HepG2 (cell line): ENCODE results near the gene MKRN2OS. TPM values are rescaled to one million over a fixed set of nuclear protein-coding genes. Genes with fewer than 3 reads are reported as not detected.
A peak's percentile ranks its signal among the peaks of the same experiment; 100 is the strongest.

Experiments
- ATM ChIP-seq: fragments of 450-650 bp; IDR thresholded peaks from 2 replicates; pipeline ENCODE4 v1.7.1; 2017; ENCODE audit warnings: mild to moderate bottlenecking, borderline replicate concordance
- CBX1 ChIP-seq: IDR thresholded peaks from one replicate; pipeline ENCODE4 v1.6.1; 2016; ENCODE audit warnings: antibody characterized with exemption, low read depth
- CHD4 ChIP-seq: fragments of 200-600 bp; sonication (generic); IDR thresholded peaks from 2 replicates; pipeline ENCODE4 v1.7.0; 2017; ENCODE audit warnings: mild to moderate bottlenecking, low read length, borderline replicate concordance
- DR1 ChIP-seq: sonication (generic); formaldehyde crosslinking; IDR thresholded peaks from 2 replicates; pipeline ENCODE4 v1.8.0; 2021; ENCODE audit warnings: mild to moderate bottlenecking, missing genetic modification reagents, inconsistent platforms
- EHMT2 ChIP-seq: fragments of 200-600 bp; sonication (generic); IDR thresholded peaks from 2 replicates; pipeline ENCODE4 v1.7.0; 2017; ENCODE audit warnings: antibody characterized with exemption, low read depth, low read length, borderline replicate concordance
- HOXA9 ChIP-seq: sonication (generic); formaldehyde crosslinking; IDR thresholded peaks from 2 replicates; pipeline ENCODE4 v1.8.1; 2022; ENCODE audit warnings: missing genetic modification reagents, mild to moderate bottlenecking, moderate library complexity, borderline replicate concordance
- KLF13 ChIP-seq: sonication (generic); formaldehyde crosslinking; IDR thresholded peaks from 2 replicates; pipeline ENCODE4 v1.4.0; 2020; ENCODE audit warnings: mild to moderate bottlenecking, missing genetic modification reagents
- MED1 ChIP-seq: sonication (generic); formaldehyde crosslinking; IDR thresholded peaks from 2 replicates; pipeline ENCODE4 v1.4.0; 2020; ENCODE audit warnings: missing genetic modification reagents
- MYNN ChIP-seq: sonication (generic); formaldehyde crosslinking; IDR thresholded peaks from 2 replicates; pipeline ENCODE4 v1.4.0; 2020; ENCODE audit warnings: mild to moderate bottlenecking, low read depth, missing genetic modification reagents
- NR2C2 ChIP-seq: sonication (generic); formaldehyde crosslinking; IDR thresholded peaks from 2 replicates; pipeline ENCODE4 v1.4.0; 2020; ENCODE audit warnings: missing genetic modification reagents, mild to moderate bottlenecking, moderate library complexity, borderline replicate concordance
- NRL ChIP-seq: sonication (generic); formaldehyde crosslinking; IDR thresholded peaks from 2 replicates; pipeline ENCODE4 v1.5.0; 2020; ENCODE audit warnings: missing genetic modification reagents, mild to moderate bottlenecking, moderate library complexity, borderline replicate concordance
- RAD21 ChIP-seq: fragments of 450-650 bp; formaldehyde crosslinking; IDR thresholded peaks from 2 replicates; pipeline ENCODE4 v1.5.0; 2020; ENCODE audit warnings: mild to moderate bottlenecking
- RFXAP ChIP-seq: sonication (generic); formaldehyde crosslinking; IDR thresholded peaks from 2 replicates; pipeline ENCODE4 v1.4.0; 2020; ENCODE audit warnings: missing genetic modification reagents, borderline replicate concordance
- SIX4 ChIP-seq: sonication (generic); formaldehyde crosslinking; IDR thresholded peaks from 2 replicates; pipeline ENCODE4 v1.4.0; 2020; ENCODE audit warnings: missing genetic modification reagents
- SP4 ChIP-seq: sonication (generic); formaldehyde crosslinking; IDR thresholded peaks from 2 replicates; pipeline ENCODE4 v1.8.1; 2023; ENCODE audit warnings: mild to moderate bottlenecking, missing genetic modification reagents
- U2AF1 ChIP-seq: fragments of 200-400 bp; formaldehyde crosslinking; optimal IDR thresholded peaks from 2 replicates; pipeline ENCODE3; 2017; ENCODE audit warnings: mild to moderate bottlenecking, low read depth, low read length
- ZC3H13 ChIP-seq: sonication (generic); formaldehyde crosslinking; IDR thresholded peaks from 2 replicates; pipeline ENCODE4 v1.8.1; 2023; ENCODE audit warnings: mild to moderate bottlenecking, missing genetic modification reagents, moderate library complexity
- ZIK1 ChIP-seq: sonication (generic); formaldehyde crosslinking; IDR thresholded peaks from 2 replicates; pipeline ENCODE4 v1.5.0; 2020; ENCODE audit warnings: mild to moderate bottlenecking, low read depth, missing genetic modification reagents, borderline replicate concordance
- ZNF10 ChIP-seq: sonication (generic); formaldehyde crosslinking; IDR thresholded peaks from 2 replicates; pipeline ENCODE4 v1.4.0; 2020; ENCODE audit warnings: mild to moderate bottlenecking, low read depth, missing genetic modification reagents, borderline replicate concordance
- ZNF17 ChIP-seq: sonication (generic); formaldehyde crosslinking; IDR thresholded peaks from 2 replicates; pipeline ENCODE4 v1.5.0; 2020; ENCODE audit warnings: mild to moderate bottlenecking, missing genetic modification reagents
- ZNF260 ChIP-seq: sonication (generic); formaldehyde crosslinking; IDR thresholded peaks from 2 replicates; pipeline ENCODE4 v1.4.0; 2020; ENCODE audit warnings: missing genetic modification reagents, low read depth, mild to moderate bottlenecking, borderline replicate concordance
- ZNF33B ChIP-seq: sonication (generic); formaldehyde crosslinking; IDR thresholded peaks from 2 replicates; pipeline ENCODE4 v1.5.1; 2020; ENCODE audit warnings: mild to moderate bottlenecking, missing genetic modification reagents
- ZNF350 ChIP-seq: sonication (generic); formaldehyde crosslinking; IDR thresholded peaks from 2 replicates; pipeline ENCODE4 v1.4.0; 2020; ENCODE audit warnings: mild to moderate bottlenecking, low read depth, missing genetic modification reagents, borderline replicate concordance
- ZNF550 ChIP-seq: sonication (generic); formaldehyde crosslinking; IDR thresholded peaks from 2 replicates; pipeline ENCODE4 v1.4.0; 2020; ENCODE audit warnings: mild to moderate bottlenecking, missing genetic modification reagents, borderline replicate concordance
- ZNF766 ChIP-seq: sonication (generic); formaldehyde crosslinking; IDR thresholded peaks from 2 replicates; pipeline ENCODE4 v1.5.0; 2020; ENCODE audit warnings: missing genetic modification reagents, borderline replicate concordance
- ZNF883 ChIP-seq: sonication (generic); formaldehyde crosslinking; IDR thresholded peaks from 2 replicates; pipeline ENCODE4 v1.5.1; 2020; ENCODE audit warnings: mild to moderate bottlenecking, missing genetic modification reagents; ENCODE audit errors: not compliant biosample characterization
- polyA plus RNA-seq, 8 experiments: library from polyadenylated mRNA; depleted of rRNA in 3 of 8; stranded (reverse) in 7 of 8; unstranded in 1 of 8; fragments of >200 nt; fragmentation: Illumina TruSeq in 4 of 8; extraction: Trizol in 4 of 8; gene quantifications; 2 replicates each; pipeline versions ENCODE4 v1.2.1 to v1.2.3, GENCODE V29; 2011 to 2016; ENCODE audit warnings: low read depth in 4 of 8, missing spikeins in 1 of 8, mixed read lengths in 1 of 8; ENCODE audit not compliant: insufficient read depth in 1 of 8
- total RNA-seq, 5 experiments: library from RNA; depleted of rRNA; stranded (reverse); fragments of >200 nt; fragmentation: Illumina TruSeq; extraction: Trizol; gene quantifications; 2 replicates each; pipeline ENCODE4 v1.2.3, GENCODE V29; 2016; ENCODE audit warnings: low read depth in 1 of 5
- TF ChIP-seq, protein P1 (sequence below): sonication (generic); formaldehyde crosslinking; IDR thresholded peaks from 2 replicates; pipeline ENCODE4 v1.4.0; 2020; ENCODE audit warnings: low read depth, mild to moderate bottlenecking, missing genetic modification reagents
- TF ChIP-seq, protein P2 (sequence below): IDR thresholded peaks from 2 replicates; pipeline ENCODE4 v1.6.1; 2016; ENCODE audit warnings: missing genetic modification reagents, missing compliant biosample characterization

Gene MKRN2OS
- total and polyA plus RNA-seq, 2 of the 13 experiments (the other 11 are each of a cell fraction or from before 2014, with no cell fraction given) = not detected

DNA sequence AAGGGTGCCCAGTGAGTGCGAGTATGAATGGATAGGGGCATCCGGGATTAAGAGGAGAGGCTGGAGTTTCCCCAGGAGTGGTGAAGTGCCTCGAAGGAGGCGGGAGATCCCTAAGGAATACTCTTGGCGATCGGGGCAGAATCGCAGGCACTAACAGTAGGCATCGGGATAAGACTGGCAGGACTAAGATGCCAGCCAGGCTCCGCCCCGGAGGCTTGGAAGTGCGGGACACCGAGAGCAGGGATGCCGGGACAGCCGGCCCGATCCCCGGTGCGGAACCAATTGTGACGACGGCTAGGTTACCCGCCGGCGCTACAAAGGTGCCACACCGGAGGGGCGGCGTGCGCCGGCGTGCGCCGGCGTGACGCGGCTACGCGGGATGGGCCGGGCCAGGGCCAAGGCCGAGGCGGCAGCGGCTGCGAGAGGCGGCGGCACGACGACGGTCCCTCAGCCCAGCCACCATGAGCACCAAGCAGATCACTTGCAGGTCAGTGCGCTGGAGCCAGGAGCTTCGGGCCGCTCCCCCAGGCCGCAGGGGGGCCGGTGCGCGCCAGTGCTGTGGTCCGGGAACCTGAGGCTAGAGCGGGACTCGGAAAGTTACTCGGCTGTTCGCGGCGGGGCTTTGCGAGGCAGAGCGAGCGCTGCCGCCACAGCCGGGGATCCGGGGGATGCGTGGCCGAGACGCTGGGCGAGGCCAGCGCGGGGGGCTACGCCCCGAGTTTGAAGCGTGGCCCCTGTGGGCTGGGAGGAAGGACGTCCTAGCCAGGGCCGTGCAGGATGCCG, 11.6 kb upstream of the MKRN2OS start, which contains the start of gene MKRN2 (continued):
- no peak for TF ChIP-seq U2AF1
- TF ChIP-seq, protein P1, sequence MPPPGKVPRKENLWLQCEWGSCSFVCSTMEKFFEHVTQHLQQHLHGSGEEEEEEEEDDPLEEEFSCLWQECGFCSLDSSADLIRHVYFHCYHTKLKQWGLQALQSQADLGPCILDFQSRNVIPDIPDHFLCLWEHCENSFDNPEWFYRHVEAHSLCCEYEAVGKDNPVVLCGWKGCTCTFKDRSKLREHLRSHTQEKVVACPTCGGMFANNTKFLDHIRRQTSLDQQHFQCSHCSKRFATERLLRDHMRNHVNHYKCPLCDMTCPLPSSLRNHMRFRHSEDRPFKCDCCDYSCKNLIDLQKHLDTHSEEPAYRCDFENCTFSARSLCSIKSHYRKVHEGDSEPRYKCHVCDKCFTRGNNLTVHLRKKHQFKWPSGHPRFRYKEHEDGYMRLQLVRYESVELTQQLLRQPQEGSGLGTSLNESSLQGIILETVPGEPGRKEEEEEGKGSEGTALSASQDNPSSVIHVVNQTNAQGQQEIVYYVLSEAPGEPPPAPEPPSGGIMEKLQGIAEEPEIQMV (CRISPR knock-in tag) = 0 out of 2 replicates have a peak, but pooled peaks have one; percentile 76
- 0 out of 2 replicates have a peak, but pooled peaks have one; percentile 51 for TF ChIP-seq RFXAP (CRISPR knock-in tag)
- TF ChIP-seq ZNF33B (CRISPR knock-in tag) = peak; percentile 31; the same call in 1 of the 2 replicates
- no peak; the same call in 1 of the 2 replicates for TF ChIP-seq DR1 (CRISPR knock-in tag)
- TF ChIP-seq ZNF550 (CRISPR knock-in tag) = no peak
- TF ChIP-seq HOXA9 (CRISPR knock-in tag) = 0 out of 2 replicates have a peak, but pooled peaks have one; percentile 37
- no peak for TF ChIP-seq ZNF17 (CRISPR knock-in tag)
- TF ChIP-seq NRL = peak; percentile 93
- TF ChIP-seq KLF13 = no peak
- TF ChIP-seq MED1 (CRISPR knock-in tag) = peak; percentile 64; the same call in 1 of the 2 replicates
- peak; percentile 47 for TF ChIP-seq RAD21 (CRISPR knock-in tag)
- peak; percentile 68; the same call in 1 of the 2 replicates for TF ChIP-seq MYNN (CRISPR knock-in tag)
- TF ChIP-seq ZNF10 = 0 out of 2 replicates have a peak, but pooled peaks have one; percentile 32
- peak; percentile 85 for TF ChIP-seq SP4 (CRISPR knock-in tag)
- TF ChIP-seq ZNF883 (CRISPR knock-in tag) = peak; percentile 95
- no peak for TF ChIP-seq ZNF260 (CRISPR knock-in tag)
- TF ChIP-seq, protein P2, sequence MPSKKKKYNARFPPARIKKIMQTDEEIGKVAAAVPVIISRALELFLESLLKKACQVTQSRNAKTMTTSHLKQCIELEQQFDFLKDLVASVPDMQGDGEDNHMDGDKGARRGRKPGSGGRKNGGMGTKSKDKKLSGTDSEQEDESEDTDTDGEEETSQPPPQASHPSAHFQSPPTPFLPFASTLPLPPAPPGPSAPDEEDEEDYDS (CRISPR knock-in tag) = no peak
- TF ChIP-seq ZC3H13 (CRISPR knock-in tag) = no peak
- no peak for TF ChIP-seq EHMT2
- TF ChIP-seq CBX1 = peak; percentile 73
- peak; percentile 77 for TF ChIP-seq ZIK1
- TF ChIP-seq ZNF350 (CRISPR knock-in tag) = peak; percentile 67
- TF ChIP-seq CHD4 = no peak
- TF ChIP-seq ZNF766 (CRISPR knock-in tag) = no peak
- TF ChIP-seq SIX4 = no peak
- no peak for TF ChIP-seq ATM
- peak; percentile 55; the same call in 1 of the 2 replicates for TF ChIP-seq NR2C2 (CRISPR knock-in tag)
